Stromal cell of bone marrow (primary cell): Measurements from ENCODE around the gene SCAMP3.
A peak's percentile ranks its signal among the peaks of the same experiment; 100 is the strongest.
"Not testable (repeated sequence)": the region's sequence is repeated elsewhere in the genome, so short reads cannot be mapped to it uniquely, and the experiment has no call there.

Experiments used
- DNase-seq: peaks from one replicate; pipeline ENCODE4 v3.0.0-alpha.2; 2012; ENCODE audit warnings: low read depth

SCAMP3 gene

GRCh38 chr1:155261852-155262673 is at the start of gene SCAMP3:
SCAMP3 (minus strand) TSS chr1:155262360; CDS start chr1:155262151, 209 bp downstream.
- DNase-seq, result peak; percentile 99

- DNase-seq, result no peak
Observed at GRCh38 chr1:155309423-155310021, 47.4 kb upstream of the SCAMP3 start.

DNA sequence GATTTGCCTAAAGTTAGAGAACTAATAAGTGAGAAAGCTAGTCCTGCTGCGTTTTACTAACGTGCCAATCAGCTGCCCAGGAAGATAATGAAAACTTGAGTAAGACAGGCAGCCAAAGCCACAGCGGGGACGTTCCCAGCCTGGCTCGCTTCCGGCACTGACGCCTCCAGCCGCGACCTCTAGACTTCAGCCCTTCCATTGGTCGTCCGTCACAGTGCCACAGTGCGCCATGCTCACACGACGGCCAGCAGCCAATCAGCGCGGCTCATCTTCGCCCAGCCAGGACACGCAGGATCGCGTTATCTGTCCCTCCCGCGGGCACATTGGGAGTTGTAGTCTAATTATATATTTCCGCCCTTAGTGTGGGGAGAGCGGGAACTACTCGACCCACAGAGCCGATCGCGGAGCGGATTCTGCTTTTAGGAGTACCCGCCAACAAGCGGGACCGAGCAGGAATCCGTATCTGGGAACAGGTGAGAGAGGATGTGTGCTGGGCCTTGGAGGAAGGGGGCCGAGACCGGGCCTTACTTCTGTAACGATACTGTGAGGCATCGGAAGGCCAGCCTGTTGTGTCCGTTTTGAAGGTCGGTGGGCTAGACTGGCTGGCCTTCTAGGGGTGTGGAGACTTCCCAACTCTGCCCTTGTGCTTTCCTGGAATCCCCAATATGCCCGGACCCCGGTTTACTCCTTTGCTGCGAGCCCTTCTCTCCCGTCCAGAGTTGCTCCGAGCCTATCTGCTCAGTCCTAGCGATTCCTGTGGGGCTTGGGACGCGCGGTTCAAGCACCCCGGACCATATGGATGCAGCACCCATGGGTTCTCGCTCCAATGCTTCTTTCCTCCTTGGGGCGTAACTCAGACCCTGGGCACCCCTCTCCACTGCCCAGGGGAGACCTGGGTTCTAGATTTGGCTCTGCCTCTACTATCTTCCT is 46.6 kb upstream of the SCAMP3 start, which contains the start of gene FDPS:
Gene FDPS, plus strand, starts transcription at position 374 of the 930 bp plus-strand sequence. CDS start 924 bp downstream, outside the sequence.
- peak; percentile 99 for DNase-seq

GRCh38 chr1:155307247-155307740 is 45.1 kb upstream of the SCAMP3 start:
- DNase-seq, result no peak

GRCh38 chr1:155305881-155306391 is 43.8 kb upstream of the SCAMP3 start:
- DNase-seq, result no peak

DNA sequence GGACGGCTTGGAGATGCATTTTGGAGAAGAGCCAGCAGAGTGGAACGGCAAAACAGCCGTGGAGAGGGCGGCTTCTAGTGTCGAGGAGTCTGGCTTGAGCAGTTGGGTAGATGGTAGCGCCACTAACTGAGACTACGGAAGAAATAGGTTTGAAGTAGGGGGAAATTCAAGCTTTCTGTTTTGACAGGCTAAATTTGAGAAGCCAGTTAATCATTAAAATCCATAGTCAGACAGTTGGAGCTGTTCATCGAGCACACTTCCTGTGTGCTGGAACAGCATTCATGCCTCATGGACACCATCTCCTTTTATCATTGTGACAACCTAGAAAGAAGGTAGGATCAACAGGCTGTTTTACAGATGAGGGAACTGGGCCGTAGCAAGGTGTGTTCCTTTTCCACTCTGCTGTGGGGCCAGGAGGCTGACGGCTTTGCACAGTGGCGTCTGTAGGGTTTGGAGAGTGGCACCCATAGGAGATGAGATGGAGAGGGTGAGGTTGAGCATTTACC is 42.5 kb upstream of the SCAMP3 start:
- no peak for DNase-seq

DNA sequence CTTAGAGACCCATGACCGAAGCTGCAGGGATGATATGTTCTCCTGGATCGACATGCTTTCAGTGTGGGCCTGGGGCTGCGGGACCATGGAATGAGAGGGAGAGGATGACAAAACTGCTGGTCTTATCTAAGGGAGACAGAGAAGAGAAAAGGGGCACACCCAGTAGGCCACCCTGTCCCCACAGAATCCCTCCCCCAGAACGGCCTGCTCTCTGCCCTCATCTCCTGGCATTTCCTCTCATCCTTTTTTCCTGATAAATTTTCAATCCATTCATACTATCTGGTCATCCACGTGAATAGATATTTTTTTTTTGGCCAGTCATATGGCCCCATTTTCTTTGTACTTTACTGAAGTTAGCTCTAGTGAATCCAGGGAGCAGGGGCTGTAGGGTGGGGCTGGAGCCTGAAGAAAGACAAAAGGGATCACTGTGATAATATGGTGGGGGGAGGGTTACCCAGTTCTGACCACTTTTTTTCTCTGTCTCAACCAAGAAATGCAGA is 39.2 kb upstream of the SCAMP3 start, which contains the start of gene PKLR:
Gene PKLR, minus strand, starts transcription at position 97 of the 500 bp plus-strand sequence. Its CDS starts 43 bp downstream, at position 54.
- no peak for DNase-seq

GRCh38 chr1:155300553-155301329 is 38.6 kb upstream of the SCAMP3 start:
- no peak for DNase-seq

GRCh38 chr1:155300024-155300423 is 37.9 kb upstream of the SCAMP3 start:
- DNase-seq, result no peak

- no peak for DNase-seq
Observed at GRCh38 chr1:155297384-155297783, 35.2 kb upstream of the SCAMP3 start.

- DNase-seq, result no peak
Observed at GRCh38 chr1:155296661-155297060, 34.5 kb upstream of the SCAMP3 start.

GRCh38 chr1:155295942-155296267 is 33.7 kb upstream of the SCAMP3 start:
- no peak for DNase-seq

GRCh38 chr1:155295183-155295941 is 33.2 kb upstream of the SCAMP3 start:
- DNase-seq, result no peak

GRCh38 chr1:155294520-155295182 is 32.5 kb upstream of the SCAMP3 start:
- no peak for DNase-seq

DNA sequence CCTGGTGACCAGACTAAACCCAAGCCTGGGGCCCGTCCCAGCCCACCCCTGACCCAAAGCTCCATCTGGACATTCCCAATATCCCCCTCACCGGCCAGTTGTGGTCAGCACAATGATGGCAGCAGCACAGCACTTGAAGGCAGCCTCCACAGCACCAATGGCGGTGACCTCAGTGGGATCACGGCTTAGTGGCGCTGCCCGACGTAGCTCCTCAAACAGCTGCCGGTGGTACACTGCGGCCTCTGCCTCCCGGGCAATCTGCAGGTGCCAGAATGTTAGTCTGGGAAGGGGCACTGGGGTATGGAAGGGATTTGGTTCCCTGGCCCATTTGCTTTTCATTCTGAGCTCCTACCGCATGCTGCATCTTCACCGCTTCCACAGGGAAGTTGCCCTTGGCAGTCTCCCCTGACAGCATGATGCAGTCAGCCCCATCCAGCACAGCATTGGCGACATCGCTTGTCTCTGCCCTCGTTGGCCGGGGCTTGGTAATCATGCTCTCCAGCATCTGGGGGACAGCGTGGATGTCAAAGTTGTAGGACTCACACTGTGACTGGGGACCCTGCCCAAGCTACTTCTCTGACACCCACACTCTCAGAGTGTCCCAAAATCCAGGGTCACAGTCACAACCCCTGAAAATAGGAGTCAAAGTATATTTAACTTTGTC is 31.1 kb upstream of the SCAMP3 start:
- DNase-seq, result no peak

DNA sequence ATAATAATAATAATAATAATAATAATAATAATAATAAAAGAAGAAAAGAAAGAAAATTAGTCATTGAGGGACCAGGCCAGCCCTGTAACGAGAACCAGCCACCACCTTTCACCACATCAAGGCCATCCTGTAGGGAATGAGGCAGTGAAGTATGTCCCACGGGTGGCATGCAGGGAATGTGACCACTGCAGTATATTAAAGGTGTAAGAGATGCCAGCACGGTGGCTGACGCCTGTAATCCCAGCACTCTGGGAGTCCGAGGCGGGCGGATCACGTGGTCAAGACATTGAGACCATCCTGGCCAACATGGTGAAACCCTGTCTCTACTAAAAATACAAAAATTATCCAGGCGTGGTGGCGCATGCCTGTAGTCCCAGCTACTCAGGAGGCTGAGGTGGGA is 28.8 kb upstream of the SCAMP3 start:
- DNase-seq, result not testable (repeated sequence)

GRCh38 chr1:155287987-155288543 is 25.9 kb upstream of the SCAMP3 start:
- no peak for DNase-seq

DNA sequence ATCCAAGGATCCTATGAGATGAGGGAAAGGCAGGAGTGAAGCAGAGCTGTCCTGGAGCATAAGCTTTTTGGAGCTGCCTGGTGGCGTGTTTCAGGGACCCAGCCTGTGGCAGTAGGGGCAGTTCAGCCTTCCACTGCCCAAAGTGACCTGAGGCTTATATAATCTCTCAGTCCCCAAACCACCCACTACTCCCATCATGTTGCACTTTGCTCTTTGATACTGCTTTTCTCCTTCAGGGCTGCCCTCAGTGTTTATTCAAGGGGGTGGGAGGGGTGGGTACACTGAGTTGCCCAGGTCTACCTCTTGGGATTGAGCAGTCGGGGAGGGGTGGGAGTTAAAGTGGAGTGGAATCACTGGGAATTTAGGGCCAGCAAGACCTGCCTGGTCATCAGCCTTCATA is 24.4 kb upstream of the SCAMP3 start:
- DNase-seq, result no peak
